Activated CD4-positive, CD25-positive, alpha-beta regulatory T cell (primary cell): Measurements from ENCODE around the gene ATP9A.
"Not testable (repeated sequence)": the region's sequence is repeated elsewhere in the genome, so short reads cannot be mapped to it uniquely, and the experiment has no call there.

Experiments
- DNase-seq, 4 experiments: peaks; one replicate each; lab custom pipeline; 2025; lab: John Stamatoyannopoulos, UW

Gene ATP9A

GRCh38 chr20:51767867-51768758, at the start of gene ATP9A:
ATP9A (minus strand) TSS chr20:51768390; CDS start chr20:51768369, 21 bp downstream.
- no peak for DNase-seq

GRCh38 chr20:51816856-51817255, 48.7 kb upstream of the ATP9A start:
- DNase-seq: not testable (repeated sequence)

- no peak for DNase-seq
Measured at GRCh38 chr20:51815383-51816076, 47.3 kb upstream of the ATP9A start.

- no peak for DNase-seq
Measured at GRCh38 chr20:51812861-51813260, 44.7 kb upstream of the ATP9A start.

GRCh38 chr20:51811514-51812128, 43.4 kb upstream of the ATP9A start:
- DNase-seq: no peak

GRCh38 chr20:51811042-51811355, 42.8 kb upstream of the ATP9A start:
- no peak for DNase-seq

GRCh38 chr20:51810155-51811041, 42.2 kb upstream of the ATP9A start:
- no peak for DNase-seq

- no peak for DNase-seq
Measured at GRCh38 chr20:51807720-51808250, 39.6 kb upstream of the ATP9A start.

- DNase-seq: no peak
Measured at GRCh38 chr20:51804754-51805153, 36.6 kb upstream of the ATP9A start.

- DNase-seq: no peak
Measured at GRCh38 chr20:51803148-51803854, 35.1 kb upstream of the ATP9A start.

- DNase-seq: no peak
Measured at GRCh38 chr20:51802170-51802751, 34.1 kb upstream of the ATP9A start, which contains the start of gene SALL4. SALL4 (minus strand) TSS chr20:51802521; CDS start chr20:51802408, 113 bp downstream.

GRCh38 chr20:51801823-51802123, 33.6 kb upstream of the ATP9A start:
- DNase-seq: no peak

- DNase-seq: no peak
Measured at GRCh38 chr20:51801122-51801822, 33.1 kb upstream of the ATP9A start.

GRCh38 chr20:51800872-51801121, 32.6 kb upstream of the ATP9A start:
- no peak for DNase-seq

GRCh38 chr20:51800060-51800871, 32.1 kb upstream of the ATP9A start:
- peak in 3 of 4 experiments; percentile 11 to 24 (median 20) for DNase-seq

- DNase-seq: no peak
Measured at GRCh38 chr20:51799401-51799860, 31.2 kb upstream of the ATP9A start.

GRCh38 chr20:51797357-51798025, 29.3 kb upstream of the ATP9A start:
- no peak for DNase-seq

- no peak for DNase-seq
Measured at GRCh38 chr20:51796340-51796739, 28.1 kb upstream of the ATP9A start.

GRCh38 chr20:51792960-51793359, 24.8 kb upstream of the ATP9A start:
- DNase-seq: no peak
